Brain pericyte (primary cell): ENCODE measurements around the gene ANKS4B.
"Not testable (repeated sequence)": the region's sequence is repeated elsewhere in the genome, so short reads cannot be mapped to it uniquely, and the experiment has no call there.

Experiments
- DNase-seq: peaks from one replicate; pipeline ENCODE4 v3.0.0-alpha.2; 2012; ENCODE audit warnings: low read depth, low spot score

ANKS4B gene

GRCh38 chr16:21233521-21234150 is at the start of gene ANKS4B:
Gene ANKS4B (plus strand): TSS chr16:21233699. CDS start chr16:21233738, 39 bp downstream.
- DNase-seq, result no peak

GRCh38 chr16:21183995-21184394 is 49.5 kb upstream of the ANKS4B start:
- no peak for DNase-seq

- DNase-seq, result no peak
These were observed 48.7 kb upstream of the ANKS4B start for GRCh38 chr16:21184834-21185233.

- no peak for DNase-seq
These were observed 47.7 kb upstream of the ANKS4B start for GRCh38 chr16:21185659-21186325.

GRCh38 chr16:21186326-21186691 is 47.2 kb upstream of the ANKS4B start:
- DNase-seq, result no peak

- no peak for DNase-seq
These were observed 44.2 kb upstream of the ANKS4B start for GRCh38 chr16:21189311-21189710.

- DNase-seq, result no peak
These were observed 43.5 kb upstream of the ANKS4B start for GRCh38 chr16:21190013-21190412.

- DNase-seq, result no peak
These were observed 42.9 kb upstream of the ANKS4B start for GRCh38 chr16:21190599-21190998.

- DNase-seq, result no peak
These were observed 40.5 kb upstream of the ANKS4B start for GRCh38 chr16:21192991-21193390.

GRCh38 chr16:21194771-21195301 is 38.7 kb upstream of the ANKS4B start:
- DNase-seq, result no peak

GRCh38 chr16:21195330-21195729 is 38.2 kb upstream of the ANKS4B start:
- not testable (repeated sequence) for DNase-seq

- no peak for DNase-seq
These were observed 36.4 kb upstream of the ANKS4B start for GRCh38 chr16:21197112-21197511.

GRCh38 chr16:21197621-21198020 is 35.9 kb upstream of the ANKS4B start:
- no peak for DNase-seq

GRCh38 chr16:21199607-21200218 is 33.8 kb upstream of the ANKS4B start:
- no peak for DNase-seq

- no peak for DNase-seq
These were observed 30.2 kb upstream of the ANKS4B start for GRCh38 chr16:21203155-21203797.

GRCh38 chr16:21205303-21205702 is 28.2 kb upstream of the ANKS4B start:
- no peak for DNase-seq

GRCh38 chr16:21206550-21206949 is 26.9 kb upstream of the ANKS4B start:
- DNase-seq, result no peak

- no peak for DNase-seq
These were observed 24.9 kb upstream of the ANKS4B start for GRCh38 chr16:21208446-21209230.

GRCh38 chr16:21211486-21211885 is 22.0 kb upstream of the ANKS4B start, which contains the start of gene ZP2:
Gene ZP2 (minus strand): TSS chr16:21211574. CDS start chr16:21211547, 27 bp downstream.
- no peak for DNase-seq

GRCh38 chr16:21214086-21214485 is 19.4 kb upstream of the ANKS4B start:
- DNase-seq, result no peak

GRCh38 chr16:21217121-21217520 is 16.4 kb upstream of the ANKS4B start:
- DNase-seq, result no peak
